ENCODE measurements around the gene IGFBP7.

IGFBP7 gene

DNA sequence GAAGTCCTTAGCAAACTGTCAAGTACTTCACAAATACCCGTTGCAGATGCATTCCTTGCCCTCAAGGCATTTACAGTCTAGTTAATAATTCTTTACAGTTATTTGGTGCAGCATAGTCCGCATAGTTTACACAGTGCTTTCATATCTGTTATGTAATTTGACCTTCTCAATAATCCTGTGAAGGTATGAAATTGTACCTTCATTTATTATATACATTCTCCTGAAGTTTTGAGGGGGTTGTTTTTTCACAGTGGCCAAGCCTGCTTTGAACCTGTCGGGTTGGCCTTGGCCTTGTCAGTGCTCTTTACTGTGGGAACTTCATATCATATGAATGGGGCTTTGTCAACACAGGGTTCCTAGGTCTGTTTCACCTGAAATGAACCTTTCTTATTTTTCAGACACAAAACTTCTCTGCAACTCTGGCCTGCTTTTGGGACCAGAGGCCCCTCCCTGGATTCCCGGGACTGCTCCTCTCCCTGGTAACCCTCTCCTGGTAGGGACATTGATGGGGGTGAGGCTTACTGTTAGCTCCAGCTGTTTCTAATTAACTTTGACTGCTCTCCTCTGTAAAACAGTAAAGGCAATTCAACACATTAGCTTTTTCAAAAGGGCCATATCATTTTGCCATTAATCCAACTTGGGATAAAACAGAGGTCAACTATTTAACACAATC is 9.1 kb downstream of the IGFBP7 start:
- peak in 1 of 2 experiments; percentile 27 for DNase-seq (ENCODE audit: low read depth in 1 of 2, low spot score in 1 of 2)
- in situ Hi-C loops (cut with HindIII; ENCODE audit: low pct_unique_long_range_greater_than_20kb, low sequenced_read_pairs), result no loop called here
- no peak for TF ChIP-seq JUND (IDR thresholded peaks at IDR 0.05; ENCODE audit: low read depth)

DNA sequence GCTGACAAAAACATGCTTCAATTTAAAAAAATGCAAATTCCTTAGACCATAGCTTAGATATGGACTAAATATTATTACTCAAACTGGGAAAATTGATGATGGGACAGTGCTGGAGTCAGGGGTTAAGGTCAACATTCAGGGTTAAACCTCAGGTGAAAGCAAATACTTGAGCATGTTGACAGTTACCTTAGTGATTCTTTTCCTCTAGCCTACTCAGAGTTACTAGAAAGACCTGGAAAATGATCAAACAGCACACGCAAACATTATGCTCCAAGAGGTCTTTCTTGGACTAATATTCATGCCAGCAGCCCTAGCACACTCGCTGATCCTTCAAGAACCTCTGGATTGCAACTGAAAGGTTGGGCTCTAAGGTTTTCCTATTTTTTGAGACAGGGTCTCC is 10.8 kb downstream of the IGFBP7 start:
- no peak for TF ChIP-seq JUND (IDR thresholded peaks at IDR 0.05; ENCODE audit: low read depth)
- no peak for DNase-seq (ENCODE audit: low read depth in 1 of 2, low spot score in 1 of 2)
- in situ Hi-C loops (cut with HindIII; ENCODE audit: low pct_unique_long_range_greater_than_20kb, low sequenced_read_pairs), result no loop called here

DNA sequence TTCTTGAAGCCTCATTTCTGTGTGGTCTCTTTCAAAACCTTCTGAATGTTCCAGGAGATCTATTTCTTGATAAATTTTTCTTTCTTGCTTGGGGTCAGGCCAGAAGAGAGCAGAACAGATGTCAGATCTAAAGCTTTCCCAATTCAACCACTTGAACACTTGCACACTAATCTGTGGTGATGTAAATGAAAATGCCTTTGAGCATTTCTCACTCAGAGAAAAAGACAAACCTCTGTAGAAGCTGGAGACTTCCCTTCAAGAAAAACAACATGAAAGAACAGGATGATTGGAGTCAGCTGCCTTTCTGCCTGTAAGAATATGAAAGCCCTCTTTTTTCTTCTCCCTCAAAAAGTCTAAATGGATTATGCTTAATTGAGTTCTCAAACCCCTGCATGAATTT is 11.2 kb downstream of the IGFBP7 start:
- no peak for DNase-seq (ENCODE audit: low read depth in 1 of 2, low spot score in 1 of 2)
- in situ Hi-C loops (cut with HindIII; ENCODE audit: low pct_unique_long_range_greater_than_20kb, low sequenced_read_pairs), result no loop called here
- TF ChIP-seq JUND (IDR thresholded peaks at IDR 0.05; ENCODE audit: low read depth), result no peak

DNA sequence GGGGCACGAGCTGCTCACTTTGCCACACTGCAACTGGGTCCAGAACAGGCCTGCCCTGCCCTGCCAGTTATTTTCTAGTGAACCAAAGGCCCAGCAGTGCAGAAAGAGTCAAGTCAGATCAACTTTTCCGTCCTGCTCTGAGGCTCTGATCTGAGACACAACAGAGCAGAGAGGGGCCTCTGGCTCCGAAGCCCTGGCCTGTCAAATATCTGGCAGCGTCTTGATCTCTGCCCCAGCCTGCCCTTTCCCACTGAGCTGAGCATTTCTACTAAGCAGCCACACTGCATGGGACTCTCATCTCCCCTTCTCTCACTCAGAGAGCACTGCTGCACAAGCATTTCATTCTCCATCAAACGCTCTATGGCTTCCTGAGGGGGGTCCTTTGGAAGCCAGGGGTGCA is 11.8 kb downstream of the IGFBP7 start:
- no peak for TF ChIP-seq JUND (IDR thresholded peaks at IDR 0.05; ENCODE audit: low read depth)
- in situ Hi-C loops (cut with HindIII; ENCODE audit: low pct_unique_long_range_greater_than_20kb, low sequenced_read_pairs), result no loop called here
- no peak for DNase-seq (ENCODE audit: low read depth in 1 of 2, low spot score in 1 of 2)

DNA sequence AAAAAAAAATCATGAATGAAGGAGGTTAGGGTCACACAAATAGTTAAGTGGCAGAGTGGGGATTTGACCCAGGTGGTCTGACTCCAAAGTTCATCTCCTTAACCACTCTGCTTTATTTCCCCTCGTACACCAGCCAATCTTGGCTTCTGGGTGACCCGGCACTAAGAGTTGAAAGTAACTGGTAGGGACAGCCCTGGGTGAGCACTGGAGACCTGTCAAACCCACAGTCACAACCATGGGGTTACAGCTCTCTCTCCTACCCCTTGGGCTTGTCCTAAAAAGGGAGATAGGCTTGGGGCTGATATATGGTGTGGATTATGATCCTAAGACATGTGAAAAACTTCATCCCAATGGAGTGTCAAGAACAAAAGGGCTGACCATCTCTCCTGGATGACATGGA is 12.5 kb downstream of the IGFBP7 start:
- DNase-seq (ENCODE audit: low read depth in 1 of 2, low spot score in 1 of 2), result no peak
- TF ChIP-seq JUND (IDR thresholded peaks at IDR 0.05; ENCODE audit: low read depth), result no peak
- in situ Hi-C loops (cut with HindIII; ENCODE audit: low pct_unique_long_range_greater_than_20kb, low sequenced_read_pairs), result no loop called here

DNA sequence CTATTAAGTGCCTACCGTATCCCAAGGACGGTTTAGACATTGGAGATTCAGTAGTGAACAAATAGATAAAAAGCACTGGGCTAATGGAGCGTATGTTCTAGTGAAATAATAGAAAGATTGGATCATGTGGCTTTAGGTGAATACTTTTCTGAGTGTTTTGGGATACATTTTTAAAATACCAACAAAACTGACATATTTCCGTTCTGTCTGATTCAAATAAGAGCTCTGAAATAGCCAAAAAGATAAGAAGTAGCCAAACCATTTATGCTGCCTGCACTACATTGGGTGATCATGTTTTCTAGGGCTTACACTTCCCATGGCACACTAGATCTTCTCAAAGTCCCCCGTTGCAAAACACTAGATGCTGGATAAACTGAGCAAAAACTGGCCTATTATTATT is 14.2 kb downstream of the IGFBP7 start:
- TF ChIP-seq JUND (IDR thresholded peaks at IDR 0.05; ENCODE audit: low read depth), result no peak
- DNase-seq (ENCODE audit: low read depth in 1 of 2, low spot score in 1 of 2), result no peak
- in situ Hi-C loops (cut with HindIII; ENCODE audit: low pct_unique_long_range_greater_than_20kb, low sequenced_read_pairs), result no loop called here

DNA sequence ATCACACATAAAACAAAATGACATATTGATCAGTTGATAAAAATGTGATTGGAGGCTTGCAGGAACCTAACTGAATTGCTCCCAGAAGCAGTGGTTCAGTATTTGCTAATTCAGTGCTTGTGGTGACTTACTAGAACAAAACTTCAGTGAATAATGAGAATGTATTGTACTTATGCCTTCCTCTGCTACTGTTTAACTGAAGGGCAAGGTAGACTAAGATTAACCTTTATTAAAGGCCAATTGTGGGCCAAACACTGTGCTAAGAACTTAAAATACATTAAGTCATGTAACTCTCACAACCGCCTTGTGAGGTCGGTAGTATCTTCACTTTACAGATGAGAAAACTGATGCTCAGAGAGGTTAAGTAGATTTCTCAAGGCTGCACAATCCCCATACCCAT is 14.9 kb downstream of the IGFBP7 start:
- in situ Hi-C loops (cut with HindIII; ENCODE audit: low pct_unique_long_range_greater_than_20kb, low sequenced_read_pairs), result no loop called here
- DNase-seq (ENCODE audit: low read depth in 1 of 2, low spot score in 1 of 2), result no peak
- TF ChIP-seq JUND (IDR thresholded peaks at IDR 0.05; ENCODE audit: low read depth), result no peak

DNA sequence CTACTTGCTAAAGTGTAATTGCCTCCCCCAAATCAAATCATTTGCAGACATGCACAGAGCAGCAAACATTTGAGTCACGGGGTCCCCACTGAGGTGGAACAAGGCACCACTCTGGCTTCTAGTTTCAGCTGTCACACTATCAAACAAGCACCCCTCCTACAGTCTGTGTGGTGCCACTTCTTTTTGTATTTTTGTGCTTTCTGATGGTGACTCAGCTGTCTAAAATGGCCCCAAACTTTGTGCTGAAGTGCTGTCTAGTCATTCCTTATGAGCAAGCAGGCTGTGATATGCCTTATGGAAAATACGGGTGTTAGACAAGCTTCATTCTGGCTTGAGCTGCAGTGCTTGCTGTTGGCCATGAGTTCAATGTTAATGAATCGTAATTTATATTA is 15.4 kb downstream of the IGFBP7 start:
- DNase-seq (ENCODE audit: low read depth in 1 of 2, low spot score in 1 of 2), result no peak
- TF ChIP-seq JUND (IDR thresholded peaks at IDR 0.05; ENCODE audit: low read depth), result no peak
- in situ Hi-C loops (cut with HindIII; ENCODE audit: low pct_unique_long_range_greater_than_20kb, low sequenced_read_pairs), result no loop called here

DNA sequence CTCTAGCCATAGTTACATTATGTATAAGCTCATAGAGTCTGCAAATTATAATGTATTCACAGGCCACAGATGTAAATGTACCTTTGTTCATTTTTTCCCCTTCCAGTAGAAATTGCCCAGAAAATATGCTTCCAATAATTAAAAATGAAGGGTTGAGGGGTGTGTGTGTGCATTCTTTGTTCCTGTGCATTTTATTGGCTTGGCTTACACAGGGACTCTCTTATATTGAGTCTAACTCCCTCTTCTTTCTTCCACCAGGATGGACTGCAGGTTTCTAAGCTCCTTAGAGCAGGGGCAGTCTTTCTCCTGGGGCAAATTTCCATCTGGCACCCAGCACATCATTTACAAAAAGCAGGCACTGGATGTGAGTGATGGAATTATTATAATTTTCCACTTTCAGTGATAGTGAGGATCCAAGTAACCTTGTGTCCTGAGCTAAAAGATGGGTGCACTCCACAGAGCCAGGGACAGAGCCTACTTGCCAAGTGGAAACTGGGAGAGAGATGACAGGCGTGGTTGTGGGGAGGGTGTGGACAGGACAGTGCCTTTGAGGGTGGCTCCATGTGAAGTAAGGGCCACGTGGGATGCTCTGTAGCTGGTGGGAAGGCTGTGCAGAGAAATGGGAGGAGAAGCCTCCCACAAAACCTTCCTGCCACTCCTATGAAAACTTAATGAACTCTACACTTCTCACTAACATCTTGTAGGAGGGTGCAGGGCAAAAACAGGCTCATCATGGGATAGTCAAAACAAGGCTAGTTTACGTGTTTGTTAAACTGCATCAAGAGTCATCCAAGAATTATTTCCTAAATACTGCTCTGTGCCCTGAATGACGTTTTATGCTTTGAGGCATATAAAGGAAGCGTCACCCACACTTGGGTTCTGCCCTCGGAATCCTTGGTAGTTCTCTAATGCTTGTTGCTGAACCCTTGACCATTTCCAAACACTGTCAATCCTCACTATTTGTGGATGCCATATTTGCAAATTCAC is 16.0 kb downstream of the IGFBP7 start:
- no peak for DNase-seq (ENCODE audit: low read depth in 1 of 2, low spot score in 1 of 2)
- no peak for TF ChIP-seq JUND (IDR thresholded peaks at IDR 0.05; ENCODE audit: low read depth)
- in situ Hi-C loops (cut with HindIII; ENCODE audit: low pct_unique_long_range_greater_than_20kb, low sequenced_read_pairs), result no loop called here

DNA sequence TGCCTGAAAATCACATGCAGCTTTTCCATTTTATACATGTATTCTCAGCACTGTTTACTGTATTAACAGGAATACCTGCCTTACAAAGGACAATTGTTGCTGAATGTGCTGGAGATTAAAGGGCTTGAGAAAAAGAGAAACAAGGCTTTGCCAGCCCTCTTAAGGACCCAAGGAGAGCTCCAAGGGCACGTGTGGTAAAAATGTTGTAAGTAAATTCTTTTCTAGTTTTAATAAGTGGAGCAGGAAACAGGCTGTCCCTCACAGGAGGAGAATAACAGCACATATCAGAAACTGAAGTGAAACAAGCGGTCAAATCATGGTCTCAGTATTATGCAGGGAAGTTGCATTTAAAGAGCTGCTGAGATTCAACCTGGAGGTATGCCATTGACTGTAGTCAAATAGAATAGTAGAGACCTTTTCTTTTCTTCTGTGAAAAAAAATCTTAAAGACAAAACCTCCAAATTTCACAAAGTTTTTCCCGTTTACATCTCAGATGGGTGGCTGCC is 18.5 kb downstream of the IGFBP7 start:
- in situ Hi-C loops (cut with HindIII; ENCODE audit: low pct_unique_long_range_greater_than_20kb, low sequenced_read_pairs), result no loop called here
- DNase-seq (ENCODE audit: low read depth in 1 of 2, low spot score in 1 of 2), result no peak
- no peak for TF ChIP-seq JUND (IDR thresholded peaks at IDR 0.05; ENCODE audit: low read depth)

DNA sequence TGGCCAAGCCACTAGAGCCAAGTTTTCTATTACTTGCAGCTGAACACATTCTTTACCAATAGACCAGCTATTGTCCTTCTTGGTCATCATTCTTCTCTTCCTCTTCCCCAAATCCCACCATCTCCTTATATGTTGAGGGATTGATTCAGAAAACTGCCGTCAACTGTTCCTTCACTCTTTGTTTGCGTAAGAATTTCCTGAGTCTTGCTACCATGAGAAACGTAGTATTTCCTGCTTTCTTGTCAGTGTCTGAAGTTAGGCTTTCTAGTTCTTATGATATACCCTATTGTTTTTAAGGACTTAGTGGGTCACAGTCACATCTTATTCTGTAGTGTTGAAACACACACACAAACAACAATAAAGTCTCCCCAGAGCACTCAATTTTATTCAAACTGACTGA is 20.1 kb downstream of the IGFBP7 start:
- DNase-seq (ENCODE audit: low read depth in 1 of 2, low spot score in 1 of 2), result no peak
- in situ Hi-C loops (cut with HindIII; ENCODE audit: low pct_unique_long_range_greater_than_20kb, low sequenced_read_pairs), result no loop called here
- TF ChIP-seq JUND (IDR thresholded peaks at IDR 0.05; ENCODE audit: low read depth), result no peak

DNA sequence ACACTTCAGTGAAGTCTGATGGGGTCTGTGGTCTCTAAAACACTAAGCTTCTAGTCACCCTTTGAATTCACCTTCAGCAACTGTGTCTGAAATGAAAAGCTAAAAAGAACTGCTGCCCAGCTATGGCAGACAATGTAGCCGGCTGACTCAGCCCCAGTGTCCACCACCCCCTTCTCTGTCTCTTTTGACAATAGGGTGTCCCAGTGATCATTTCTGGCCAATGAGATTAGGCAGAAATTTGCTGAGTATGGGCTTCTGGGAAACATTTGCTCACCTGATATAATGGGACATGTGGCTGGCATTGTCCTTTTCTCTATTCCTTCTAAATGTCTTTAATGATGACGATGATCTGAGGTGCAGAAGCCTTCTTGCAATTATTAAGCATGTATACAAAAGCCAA is 20.6 kb downstream of the IGFBP7 start:
- no peak for DNase-seq (ENCODE audit: low read depth in 1 of 2, low spot score in 1 of 2)
- TF ChIP-seq JUND (IDR thresholded peaks at IDR 0.05; ENCODE audit: low read depth), result no peak
- in situ Hi-C loops (cut with HindIII; ENCODE audit: low pct_unique_long_range_greater_than_20kb, low sequenced_read_pairs), result no loop called here

Measured in T47D (cell line).